Trophoblast cell (in vitro differentiated cells and primary cell): ENCODE data around the gene KCTD21.

ENCODE experiments used
- DNase-seq, 2 donors: peaks; one replicate each; pipeline ENCODE4 v3.0.0-alpha.2; 2016
- H2AFZ ChIP-seq: 2 replicates; pipeline ENCODE4 v1.6.1; 2013; ENCODE audit warnings: low read length, moderate library complexity, mild to moderate bottlenecking; ENCODE audit not compliant: insufficient read depth, poor library complexity
- H2AK5ac ChIP-seq: 2 replicates; pipeline ENCODE4 v1.6.1; 2013; ENCODE audit warnings: mild to moderate bottlenecking, low read length
- H2BK120ac ChIP-seq: 2 replicates; pipeline ENCODE4 v1.6.1; 2013; ENCODE audit warnings: low read length, mild to moderate bottlenecking, moderate library complexity; ENCODE audit not compliant: insufficient read depth, poor library complexity
- H2BK12ac ChIP-seq: 2 replicates; pipeline ENCODE4 v1.6.1; 2013; ENCODE audit warnings: mild to moderate bottlenecking, low read length, moderate library complexity
- H2BK5ac ChIP-seq: 2 replicates; pipeline ENCODE4 v1.6.1; 2013; ENCODE audit warnings: low read length, low read depth, moderate library complexity, mild to moderate bottlenecking; ENCODE audit not compliant: poor library complexity
- H3K14ac ChIP-seq: 2 replicates; pipeline ENCODE4 v1.6.1; 2013; ENCODE audit warnings: mild to moderate bottlenecking, low read length
- H3K18ac ChIP-seq: 2 replicates; pipeline ENCODE4 v1.6.1; 2013; ENCODE audit warnings: mild to moderate bottlenecking, low read length
- H3K23ac ChIP-seq: 2 replicates; pipeline ENCODE4 v1.6.1; 2013; ENCODE audit warnings: low read length
- H3K27ac ChIP-seq: 2 replicates; pipeline ENCODE4 v1.5.1; 2013; ENCODE audit warnings: low read depth, mild to moderate bottlenecking, inconsistent platforms, low read length, moderate library complexity
- H3K27me3 ChIP-seq: 2 replicates; pipeline ENCODE4 v1.6.1; 2013; ENCODE audit warnings: inconsistent platforms, mild to moderate bottlenecking, low read length, moderate library complexity; ENCODE audit not compliant: insufficient read depth
- H3K36me3 ChIP-seq, 2 experiments: 1 replicate in 1 of 2; 2 replicates in 1 of 2; pipeline ENCODE4 v1.6.1; 2013; ENCODE audit warnings: low read length in 2 of 2, mild to moderate bottlenecking in 2 of 2, moderate library complexity in 1 of 2; ENCODE audit not compliant: insufficient read depth in 2 of 2, control insufficient read depth in 1 of 2
- H3K4ac ChIP-seq: 2 replicates; pipeline ENCODE4 v1.6.1; 2013; ENCODE audit warnings: low read depth, mild to moderate bottlenecking, low read length, moderate library complexity
- H3K4me1 ChIP-seq, 2 experiments: 1 replicate in 1 of 2; 2 replicates in 1 of 2; pipeline ENCODE4 v1.6.1; 2013; ENCODE audit warnings: low read length in 2 of 2, mild to moderate bottlenecking in 2 of 2, moderate library complexity in 1 of 2; ENCODE audit not compliant: insufficient read depth in 2 of 2, control insufficient read depth in 1 of 2
- H3K4me2 ChIP-seq: 2 replicates; pipeline ENCODE4 v1.6.1; 2013; ENCODE audit warnings: inconsistent platforms, mild to moderate bottlenecking, low read length, moderate library complexity
- H3K4me3 ChIP-seq: 2 replicates; pipeline ENCODE4 v1.5.1; 2013; ENCODE audit warnings: mild to moderate bottlenecking, low read depth, low read length, inconsistent platforms
- H3K79me1 ChIP-seq: one replicate; pipeline ENCODE4 v1.6.1; 2013; ENCODE audit warnings: low read length
- H3K79me2 ChIP-seq: 2 replicates; pipeline ENCODE4 v1.6.1; 2013; ENCODE audit warnings: low read length, mild to moderate bottlenecking; ENCODE audit not compliant: control insufficient read depth, insufficient read depth, poor library complexity
- H3K9ac ChIP-seq: 2 replicates; pipeline ENCODE4 v1.6.1; 2013; ENCODE audit warnings: mild to moderate bottlenecking, low read length
- H3K9me3 ChIP-seq: 2 replicates; pipeline ENCODE4 v1.6.1; 2013; ENCODE audit warnings: low read depth, mild to moderate bottlenecking, control low read depth, inconsistent platforms, low read length; ENCODE audit not compliant: insufficient read depth
- H4K12ac ChIP-seq: 2 replicates; pipeline ENCODE4 v1.6.1; 2013; ENCODE audit warnings: low read depth, mild to moderate bottlenecking, low read length, moderate library complexity
- H4K8ac ChIP-seq: 2 replicates; pipeline ENCODE4 v1.6.1; 2013; ENCODE audit warnings: low read depth, mild to moderate bottlenecking, low read length, moderate library complexity
- H4K91ac ChIP-seq: one replicate; pipeline ENCODE4 v1.6.1; 2013; ENCODE audit warnings: low read depth, mild to moderate bottlenecking, low read length, moderate library complexity
- WGBS: extraction: QIAGEN DNeasy Blood & Tissue Kit; methylation state at CpG from one replicate; pipeline ENCODE4 v1.1.7; 2013; ENCODE audit warnings: missing lambda C conversion rate; ENCODE audit not compliant: insufficient read length, insufficient coverage; ENCODE audit errors: extremely low coverage; 5-methylcytosine and 5-hydroxymethylcytosine counted together

KCTD21 gene

DNA sequence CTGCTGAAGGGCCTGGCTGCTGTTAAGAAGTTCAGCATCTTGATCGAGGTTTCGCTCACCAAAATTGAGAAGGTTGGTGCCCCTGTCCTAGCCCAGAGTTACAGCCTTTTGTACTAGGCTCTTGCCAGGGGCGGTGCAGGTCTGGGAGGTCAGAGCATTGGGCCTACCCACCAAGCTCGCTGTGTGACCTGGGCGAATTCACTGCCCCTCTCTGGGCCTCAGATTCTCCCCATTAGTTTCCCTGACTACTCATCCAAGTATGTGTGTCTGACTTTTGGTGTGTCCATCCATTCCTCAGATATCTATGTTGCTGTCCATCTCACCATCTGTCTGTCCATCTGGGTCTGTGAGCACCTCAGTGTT, 11.2 kb upstream of the KCTD21 start:
- WGBS: no CpG with 5 or more reads among the region's 5 CpGs
- Histone ChIP-seq H3K23ac (no peak overlapping the region), H4K8ac (no peak overlapping the region), H3K4ac (no peak overlapping the region), H3K79me2 (no peaks in the 10 kb centered on the region), H3K79me1 (no peaks in the 10 kb centered on the region), H2BK5ac (no peak overlapping the region), H4K12ac (no peak overlapping the region), H3K36me3 (peaks cover 60 to 64% of the 10 kb centered on the region in 2 experiments), H2AFZ (no peak overlapping the region), H3K14ac (no peak overlapping the region), H2BK12ac (no peak overlapping the region), H3K9me3 (peaks cover 2% of the 10 kb centered on the region), H3K9ac (no peak overlapping the region), H4K91ac (no peak overlapping the region), H2AK5ac (no peak overlapping the region), H3K4me3 (no peak overlapping the region), H3K4me2 (no peak overlapping the region), H3K4me1 (peaks cover 8 to 9% of the 10 kb centered on the region in 2 experiments), H3K27ac (no peak overlapping the region), H3K27me3 (no peaks in the 10 kb centered on the region), H2BK120ac (no peak overlapping the region), H3K18ac (no peak overlapping the region)
- DNase-seq: no peak

DNA sequence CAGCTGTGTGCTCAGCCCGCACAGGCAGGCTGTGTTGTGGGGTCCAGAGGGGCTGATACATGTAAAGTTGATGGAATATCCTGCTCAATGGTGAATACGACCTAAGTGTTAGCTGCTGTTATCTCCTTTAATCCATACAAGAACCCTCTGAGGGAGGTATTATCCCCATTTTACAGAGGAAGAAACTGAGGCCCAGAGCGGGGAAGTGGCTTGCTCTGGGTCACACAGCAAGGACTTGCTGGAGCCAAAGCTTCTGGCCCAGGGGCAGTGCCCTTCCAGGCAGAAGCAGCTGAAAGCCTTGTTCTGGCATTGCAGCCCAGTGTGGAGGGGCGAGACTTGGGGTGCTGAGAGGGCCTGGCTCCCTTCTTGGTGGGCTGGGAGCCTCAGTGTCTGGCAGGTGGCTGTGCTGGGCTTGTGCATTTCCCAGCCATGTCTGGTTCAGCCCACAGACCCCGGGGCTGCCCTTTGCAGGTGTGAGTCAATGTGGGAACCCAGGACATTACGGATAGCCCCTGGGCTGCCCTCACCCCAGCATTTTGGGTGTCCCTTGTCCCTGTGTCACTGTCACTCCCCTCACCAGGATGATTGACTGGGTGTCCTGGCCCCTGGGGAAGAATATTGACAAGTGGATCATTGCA, 10.7 kb upstream of the KCTD21 start:
- Histone ChIP-seq H3K14ac (no peak overlapping the region), H4K91ac (no peak overlapping the region), H3K4me2 (no peak overlapping the region), H4K12ac (no peak overlapping the region), H3K4me1 (peaks cover 11 to 13% of the 10 kb centered on the region in 2 experiments), H3K4ac (no peak overlapping the region), H2BK120ac (no peak overlapping the region), H3K79me1 (no peaks in the 10 kb centered on the region), H2AK5ac (no peak overlapping the region), H3K23ac (no peak overlapping the region), H3K4me3 (no peak overlapping the region), H4K8ac (no peak overlapping the region), H2BK5ac (no peak overlapping the region), H3K9me3 (peaks cover 2% of the 10 kb centered on the region), H3K27ac (no peak overlapping the region), H2AFZ (no peak overlapping the region), H3K18ac (no peak overlapping the region), H3K36me3 (peaks cover 64 to 67% of the 10 kb centered on the region in 2 experiments), H3K27me3 (no peaks in the 10 kb centered on the region), H3K79me2 (no peaks in the 10 kb centered on the region), H2BK12ac (no peak overlapping the region), H3K9ac (no peak overlapping the region)
- no CpG with 5 or more reads among the region's 6 CpGs for WGBS
- DNase-seq: no peak

DNA sequence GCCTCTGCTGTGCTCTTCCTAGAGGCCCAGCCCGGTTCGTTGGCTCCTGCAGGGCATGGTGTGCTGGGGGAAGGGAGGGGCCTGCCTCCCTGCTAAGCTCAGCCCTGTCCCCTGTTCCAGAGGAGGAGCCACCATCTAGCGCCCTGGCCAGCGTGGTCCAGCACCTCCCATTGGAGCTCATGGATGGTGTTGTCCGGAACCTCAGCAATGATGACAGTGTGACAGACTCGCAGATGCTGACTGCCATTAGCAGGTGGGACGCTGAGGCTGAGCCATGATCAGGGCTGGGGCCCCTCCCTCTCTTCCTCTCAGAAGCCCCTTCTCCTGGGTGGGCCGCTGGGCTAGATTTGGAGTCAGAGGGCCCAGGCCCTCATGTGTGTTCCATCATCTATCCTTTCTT, 9.4 kb upstream of the KCTD21 start:
- Histone ChIP-seq H3K36me3 (peaks cover 60 to 62% of the 10 kb centered on the region in 2 experiments), H2BK12ac (no peak overlapping the region), H3K9me3 (peaks cover 2% of the 10 kb centered on the region), H2BK120ac (no peak overlapping the region), H3K79me1 (no peaks in the 10 kb centered on the region), H2AK5ac (no peak overlapping the region), H2AFZ (no peak overlapping the region), H4K12ac (no peak overlapping the region), H4K91ac (no peak overlapping the region), H3K4me1 (peaks cover 7 to 12% of the 10 kb centered on the region in 2 experiments), H3K27ac (no peak overlapping the region), H3K9ac (no peak overlapping the region), H3K4me2 (no peak overlapping the region), H3K27me3 (no peaks in the 10 kb centered on the region), H3K14ac (no peak overlapping the region), H3K23ac (no peak overlapping the region), H3K4me3 (no peak overlapping the region), H4K8ac (no peak overlapping the region), H3K79me2 (no peaks in the 10 kb centered on the region), H2BK5ac (no peak overlapping the region), H3K4ac (no peak overlapping the region), H3K18ac (peak overlapping the region; percentile 1)
- WGBS: no CpG with 5 or more reads among the region's 8 CpGs
- DNase-seq: no peak

DNA sequence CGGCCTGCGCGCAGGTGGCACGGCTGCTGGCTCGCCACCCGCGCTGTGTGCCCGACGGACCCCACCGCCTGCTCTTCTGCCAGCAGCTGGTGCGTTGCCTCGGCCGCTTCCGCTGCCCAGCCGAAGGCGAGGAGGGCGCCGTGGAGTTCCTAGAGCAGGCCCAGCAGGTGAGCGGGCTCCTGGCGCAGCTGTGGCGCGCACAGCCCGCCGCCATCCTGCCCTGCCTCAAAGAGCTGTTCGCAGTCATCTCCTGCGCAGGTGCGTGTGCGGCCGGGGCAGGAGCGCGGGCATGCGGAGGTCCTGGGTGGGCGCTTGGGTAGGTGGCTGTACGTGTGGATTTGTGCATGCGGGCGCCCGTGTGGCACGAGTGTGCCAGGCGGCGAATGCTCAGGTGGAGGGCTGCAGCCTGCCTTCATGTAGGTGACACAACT, 8.2 kb upstream of the KCTD21 start:
- H3K4ac ChIP-seq: no peak overlapping the region
- H3K4me2 ChIP-seq: no peak overlapping the region
- DNase-seq: no peak
- no peak overlapping the region for H3K23ac ChIP-seq
- no peak overlapping the region for H3K9ac ChIP-seq
- H3K4me1 ChIP-seq: peaks cover 7 to 12% of the 10 kb centered on the region in 2 experiments
- no peak overlapping the region for H3K18ac ChIP-seq
- H2AK5ac ChIP-seq: no peak overlapping the region
- H4K12ac ChIP-seq: no peak overlapping the region
- H3K79me1 ChIP-seq: no peaks in the 10 kb centered on the region
- no peak overlapping the region for H2BK5ac ChIP-seq
- no peaks in the 10 kb centered on the region for H3K27me3 ChIP-seq
- no peak overlapping the region for H3K14ac ChIP-seq
- no peak overlapping the region for H2AFZ ChIP-seq
- no peak overlapping the region for H2BK12ac ChIP-seq
- H3K27ac ChIP-seq: no peak overlapping the region
- no peak overlapping the region for H2BK120ac ChIP-seq
- H4K91ac ChIP-seq: no peak overlapping the region
- no CpG with 5 or more reads among the region's 40 CpGs for WGBS
- H4K8ac ChIP-seq: no peak overlapping the region
- H3K79me2 ChIP-seq: no peaks in the 10 kb centered on the region
- no peak overlapping the region for H3K4me3 ChIP-seq
- H3K36me3 ChIP-seq: peaks cover 62 to 64% of the 10 kb centered on the region in 2 experiments
- peaks cover 2% of the 10 kb centered on the region for H3K9me3 ChIP-seq
